Stimulated activated naive CD8-positive, alpha-beta T cell treated with anti-CD3 and anti-CD28 coated beads, Interleukin-15, Interleukin-2, amounts not matched to agents 100 U/mL and 50 U/mL, for 24 hours (primary cell): ENCODE data around the gene SEMA6A.
A peak's percentile ranks its signal among the peaks of the same experiment; 100 is the strongest.

ENCODE experiments used
- ATAC-seq: fragments of 150-1000 bp; cut with Tn5 transposase; one replicate; pipeline ENCODE4 v1.10.0; 2021
- DNase-seq: peaks from one replicate; pipeline ENCODE4 v3.0.0; 2021

Gene SEMA6A

DNA sequence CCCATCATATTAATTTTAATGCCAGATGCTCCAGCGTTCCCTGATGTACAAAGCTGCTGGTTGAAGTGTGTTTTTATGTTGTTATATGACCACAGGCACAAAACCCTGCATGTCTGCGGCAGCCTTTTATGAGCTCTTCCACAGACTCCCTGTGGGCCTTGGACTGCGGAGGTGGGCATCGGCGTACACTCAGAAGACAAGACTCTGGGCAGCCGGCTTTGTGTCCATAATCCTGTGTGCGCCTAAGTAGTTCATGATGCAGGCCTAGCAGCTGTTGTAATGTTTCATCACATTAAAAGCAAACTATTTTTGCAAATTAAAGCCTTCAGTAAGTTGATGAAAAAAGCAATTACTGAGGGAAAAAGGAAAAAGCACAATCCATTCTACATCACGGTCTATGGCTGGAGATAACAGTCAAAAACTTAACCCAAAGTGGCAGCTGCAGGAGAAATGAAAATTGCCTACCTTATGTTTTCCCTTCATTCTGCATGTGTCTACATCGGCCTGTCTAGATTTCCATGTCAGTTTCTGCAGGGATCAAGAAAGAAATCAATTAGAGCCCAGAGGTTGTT, 78.8 kb downstream of the SEMA6A start:
- no peak for ATAC-seq
- no peak for DNase-seq

DNA sequence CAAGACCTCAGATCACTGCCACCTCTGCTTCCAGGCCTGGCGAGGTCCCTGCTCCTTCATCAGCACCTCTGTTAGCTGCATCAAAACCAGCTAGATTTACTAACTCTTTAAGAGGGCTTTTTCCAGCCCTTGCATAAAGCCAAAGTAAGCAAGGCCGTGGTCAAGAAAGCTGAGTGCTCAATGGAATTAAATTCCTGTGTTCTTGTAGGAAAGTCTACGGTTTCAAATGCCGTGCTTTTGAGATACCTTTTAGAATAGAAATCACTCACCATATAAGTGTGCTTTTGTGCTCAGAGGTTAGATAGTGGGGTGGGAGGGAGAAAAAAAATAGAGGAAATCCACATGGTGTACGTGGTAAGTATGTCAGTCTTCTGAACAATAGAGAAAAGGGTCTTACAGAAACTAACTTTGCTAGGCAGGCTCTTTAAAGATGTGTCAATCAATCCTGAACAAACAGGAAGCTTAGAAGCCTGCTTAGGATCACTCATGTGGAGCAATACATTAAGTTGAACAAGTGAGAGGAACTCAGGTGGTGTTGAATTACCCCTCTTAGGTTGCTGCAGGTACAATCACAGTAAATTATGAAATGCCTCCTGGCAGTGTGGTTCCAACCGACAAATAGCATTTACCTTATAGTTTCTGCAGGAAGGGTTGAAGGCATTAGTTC, 79.7 kb downstream of the SEMA6A start:
- DNase-seq (no peak), ATAC-seq (no peak)

DNA sequence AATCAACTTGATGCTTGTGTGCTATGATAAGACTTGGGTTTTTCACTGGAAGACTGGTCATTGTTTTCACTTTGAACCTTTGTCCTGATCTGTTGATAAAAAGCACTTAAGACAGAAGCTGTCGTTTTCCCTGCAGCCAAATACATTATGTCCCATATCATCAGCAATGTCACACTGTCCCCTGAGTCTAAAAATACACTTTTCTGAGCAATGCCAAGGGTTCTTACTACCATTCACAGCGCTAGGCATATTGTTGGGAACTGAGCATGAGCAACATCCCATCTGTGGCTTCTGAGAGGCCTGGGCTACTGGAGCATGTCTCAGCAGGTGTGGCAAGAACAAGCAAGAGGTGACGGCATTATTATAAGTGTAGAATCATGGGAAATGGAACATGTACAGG, 81.8 kb downstream of the SEMA6A start:
- ATAC-seq (no peak), DNase-seq (no peak)

DNA sequence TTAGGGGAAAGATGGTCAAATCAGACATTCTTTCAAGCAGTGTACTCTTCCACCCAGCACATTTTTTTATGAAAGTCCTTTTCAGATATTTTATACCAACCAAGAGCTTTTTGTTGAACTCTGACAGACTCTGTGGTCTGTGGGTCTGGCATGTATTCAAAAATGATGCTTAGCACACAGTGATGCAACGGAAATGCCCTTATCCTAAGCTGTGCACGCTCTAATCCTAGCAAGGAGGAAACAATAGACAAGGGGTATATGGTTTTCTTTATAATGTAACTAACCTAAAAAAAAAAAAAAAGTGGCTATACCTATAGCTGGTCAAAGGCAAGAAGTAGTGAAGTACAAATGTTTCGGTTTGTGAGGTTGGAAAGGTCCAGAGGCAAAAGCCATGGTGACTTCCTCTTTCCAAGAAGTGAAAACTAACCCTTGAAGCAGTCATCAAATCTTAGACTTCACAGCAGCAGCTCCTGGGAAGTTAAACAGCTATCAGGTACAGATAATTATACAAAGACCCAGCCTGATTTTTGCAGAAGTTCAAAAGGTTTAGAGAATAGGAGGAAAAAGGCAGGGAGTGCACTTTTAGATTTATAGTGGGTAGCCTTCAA, 82.5 kb downstream of the SEMA6A start:
- ATAC-seq (peak; percentile 63), DNase-seq (peak; percentile 6)

DNA sequence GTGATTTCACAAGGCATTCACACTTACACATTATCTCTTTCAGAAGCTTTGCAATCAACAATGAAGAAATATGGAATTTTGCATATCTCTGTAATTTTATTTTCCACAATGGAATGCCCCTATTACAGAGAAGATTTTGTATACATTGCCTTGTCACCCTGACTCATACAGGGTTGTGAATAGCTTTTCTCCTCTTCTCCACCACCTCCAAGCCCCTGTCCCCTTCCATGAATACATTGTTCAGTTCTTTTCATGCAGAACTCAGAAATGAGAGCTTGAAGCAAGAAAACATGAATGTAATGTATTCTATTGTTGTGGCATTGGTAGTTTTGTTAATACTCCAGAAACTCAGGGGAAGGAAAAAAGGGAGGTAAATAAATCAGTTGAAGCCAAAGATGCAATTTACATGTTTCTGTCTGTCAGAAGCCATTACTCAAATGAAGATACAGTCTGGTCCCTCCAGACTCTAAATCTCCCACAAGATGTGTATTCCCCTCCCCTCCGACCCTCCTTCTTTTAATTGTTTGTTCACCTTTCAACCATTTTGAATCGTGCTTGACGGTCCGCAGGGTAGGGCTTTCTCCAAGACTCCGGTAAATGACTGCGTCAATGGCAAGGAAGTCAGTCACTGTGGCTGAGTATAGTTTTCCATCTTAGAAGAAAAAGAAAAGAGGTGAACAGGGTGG, 86.1 kb downstream of the SEMA6A start:
- ATAC-seq (no peak), DNase-seq (no peak)

DNA sequence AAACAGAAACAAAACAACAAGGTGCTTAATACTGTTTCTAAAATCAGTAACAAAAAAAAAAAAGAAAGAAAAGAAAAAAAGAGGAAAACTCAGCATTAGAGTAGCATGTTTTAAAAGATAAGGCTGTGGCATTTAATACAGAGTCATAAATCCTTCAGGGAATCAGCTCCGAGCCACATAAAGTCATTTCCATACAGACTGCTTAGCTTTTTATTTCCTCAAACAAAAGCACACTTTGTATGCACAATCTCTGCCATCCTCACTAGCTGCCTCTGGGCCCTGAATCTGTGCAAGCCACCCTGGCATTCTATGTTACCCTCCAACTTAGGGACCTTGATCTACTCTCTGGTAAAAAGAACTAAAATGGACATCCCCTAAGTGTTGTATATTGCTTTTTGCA, 87.6 kb downstream of the SEMA6A start:
- ATAC-seq (no peak), DNase-seq (no peak)

DNA sequence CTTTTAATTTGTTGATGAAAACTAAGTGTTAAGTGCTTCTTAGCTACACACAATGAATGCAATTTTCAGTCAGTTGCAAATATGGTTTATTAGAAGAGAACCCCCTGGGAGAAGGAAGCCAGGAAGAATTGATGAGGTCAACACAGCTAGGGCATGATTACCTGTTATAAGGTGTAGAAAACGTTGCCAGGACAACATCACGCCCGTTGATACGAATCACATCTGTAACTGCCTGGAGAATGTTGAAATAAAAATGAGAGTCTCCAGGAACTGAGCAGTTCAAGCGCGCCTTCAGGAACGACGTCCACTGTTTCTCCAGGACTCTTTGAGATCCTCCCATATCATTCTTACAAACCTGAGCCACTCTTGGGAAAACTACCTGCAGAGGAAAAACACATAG, 88.0 kb downstream of the SEMA6A start:
- ATAC-seq (no peak), DNase-seq (no peak)

DNA sequence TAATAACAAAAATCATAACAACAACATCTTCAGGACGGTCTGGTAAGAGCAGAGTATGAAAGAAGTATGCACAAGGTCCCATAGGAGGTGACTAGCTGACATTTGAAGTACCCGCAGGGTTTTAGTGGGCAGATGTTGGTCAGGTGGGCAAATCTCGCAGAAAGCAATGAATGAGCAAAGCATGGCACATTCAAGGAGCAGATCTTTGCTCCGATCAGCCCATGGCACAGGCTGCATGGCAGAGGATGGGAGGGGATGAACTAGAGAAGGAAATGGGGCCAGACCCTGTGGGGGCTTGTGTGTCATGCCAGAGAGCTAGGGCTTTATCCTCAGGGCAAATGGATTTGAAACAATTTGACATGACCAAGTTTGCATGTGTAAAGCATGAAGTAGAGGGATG, 90.0 kb downstream of the SEMA6A start:
- ATAC-seq (no peak), DNase-seq (no peak)

DNA sequence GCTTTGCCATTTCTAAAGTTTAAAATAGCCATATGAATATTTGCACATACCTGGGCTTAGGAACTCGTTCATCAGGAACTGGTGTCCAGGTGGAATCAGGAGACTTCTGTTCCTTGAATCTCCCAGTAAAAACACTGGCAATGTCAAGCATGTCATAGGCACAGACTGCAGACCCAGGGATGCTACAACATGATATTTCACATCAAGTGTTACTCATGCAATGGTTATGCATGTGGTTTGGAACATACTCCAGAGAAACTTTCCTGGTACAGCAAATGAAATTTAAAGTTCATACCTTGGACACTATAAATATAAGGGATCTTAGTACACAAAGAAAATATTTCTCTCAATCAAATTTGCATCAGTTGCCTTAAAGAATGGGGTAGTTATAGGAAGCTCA, 92.2 kb downstream of the SEMA6A start:
- ATAC-seq (no peak), DNase-seq (no peak)

DNA sequence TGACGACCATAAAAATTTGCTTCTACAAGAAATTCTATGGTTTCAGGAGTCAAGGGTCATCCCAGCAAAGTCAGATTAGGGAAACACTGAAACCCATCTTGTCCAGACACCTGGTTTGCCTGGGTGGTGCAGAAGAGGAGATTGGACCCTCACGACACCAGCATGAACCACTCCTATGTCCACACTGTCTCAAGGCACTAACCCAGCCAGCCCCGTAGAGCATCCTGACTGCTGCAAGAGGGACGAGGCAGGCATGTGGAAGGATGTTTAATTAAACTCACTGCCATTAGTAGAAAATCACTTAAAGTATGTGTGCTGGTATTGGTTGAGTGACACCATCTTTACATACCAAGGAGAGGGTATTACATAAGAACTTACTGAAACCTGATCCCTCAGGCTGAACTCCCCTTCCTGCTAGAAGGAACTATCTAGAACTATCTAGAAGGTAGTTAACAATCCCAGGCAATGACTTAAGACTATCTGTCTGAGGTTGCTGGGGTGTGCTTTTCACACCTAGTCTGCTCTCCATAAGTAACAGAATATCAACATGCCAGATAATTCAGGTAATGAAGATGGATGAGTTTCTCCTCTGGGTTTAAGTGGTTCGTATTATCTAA, 93.6 kb downstream of the SEMA6A start:
- DNase-seq (no peak), ATAC-seq (no peak)

DNA sequence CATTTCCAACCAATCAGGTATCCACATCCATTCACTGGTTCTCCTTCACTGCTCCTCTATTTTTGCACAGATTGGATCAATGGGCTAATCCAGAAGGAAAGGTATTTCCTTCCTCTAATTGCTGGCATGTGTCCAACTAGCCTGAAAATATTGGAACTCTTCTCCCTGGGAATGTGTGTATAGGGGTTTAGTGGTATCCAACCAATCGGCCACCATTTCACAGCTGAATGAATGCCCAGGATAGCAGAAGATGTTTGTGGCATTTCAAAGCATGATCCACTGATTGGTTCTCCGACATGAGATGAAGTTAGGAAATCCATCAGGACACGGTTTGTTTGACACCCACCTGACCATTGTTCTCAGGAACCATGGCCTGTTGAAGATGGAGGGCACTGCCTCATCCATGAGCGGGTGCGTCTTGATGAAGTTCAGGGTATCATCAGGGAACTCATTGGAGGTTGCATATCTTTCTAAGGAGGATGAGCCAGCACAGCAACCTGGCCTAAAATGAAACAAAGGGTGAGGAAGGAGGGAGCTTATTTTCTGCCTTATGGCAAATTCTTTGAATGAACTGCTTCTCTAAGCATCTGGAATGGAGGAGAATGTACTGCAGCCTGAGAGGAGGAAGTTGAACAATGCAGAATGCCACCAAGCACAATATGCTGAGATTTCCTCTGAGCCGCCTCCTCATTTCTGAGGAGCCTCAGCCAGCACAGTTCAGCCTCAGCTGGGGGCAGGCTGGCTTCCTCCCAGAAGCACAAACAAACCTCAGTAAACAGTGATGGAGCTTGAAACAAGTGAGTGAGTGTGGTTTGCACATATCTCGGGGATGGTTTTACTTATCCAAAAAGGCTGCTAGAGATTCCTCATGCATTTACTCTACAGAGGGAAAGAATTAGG, 94.6 kb downstream of the SEMA6A start:
- no peak for ATAC-seq
- DNase-seq, result no peak

DNA sequence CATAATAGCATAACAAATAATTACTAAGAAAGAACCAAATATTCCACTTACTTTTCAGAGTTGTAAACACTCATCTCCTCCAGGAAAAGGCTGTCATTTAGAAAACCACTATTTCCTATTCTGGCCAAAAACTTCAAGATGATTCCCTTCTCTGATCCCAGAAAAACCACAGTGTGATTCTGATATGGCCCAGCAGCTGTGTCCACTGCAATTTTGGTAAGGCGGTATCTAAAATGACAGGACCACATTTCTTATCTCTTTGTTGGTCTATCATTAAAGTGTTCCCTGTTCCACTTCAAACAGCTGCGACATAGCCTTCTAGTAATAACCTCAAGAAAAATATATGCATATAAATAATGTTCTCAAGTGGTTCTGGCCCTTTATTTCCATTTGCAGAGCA, 96.1 kb downstream of the SEMA6A start:
- no peak for DNase-seq

DNA sequence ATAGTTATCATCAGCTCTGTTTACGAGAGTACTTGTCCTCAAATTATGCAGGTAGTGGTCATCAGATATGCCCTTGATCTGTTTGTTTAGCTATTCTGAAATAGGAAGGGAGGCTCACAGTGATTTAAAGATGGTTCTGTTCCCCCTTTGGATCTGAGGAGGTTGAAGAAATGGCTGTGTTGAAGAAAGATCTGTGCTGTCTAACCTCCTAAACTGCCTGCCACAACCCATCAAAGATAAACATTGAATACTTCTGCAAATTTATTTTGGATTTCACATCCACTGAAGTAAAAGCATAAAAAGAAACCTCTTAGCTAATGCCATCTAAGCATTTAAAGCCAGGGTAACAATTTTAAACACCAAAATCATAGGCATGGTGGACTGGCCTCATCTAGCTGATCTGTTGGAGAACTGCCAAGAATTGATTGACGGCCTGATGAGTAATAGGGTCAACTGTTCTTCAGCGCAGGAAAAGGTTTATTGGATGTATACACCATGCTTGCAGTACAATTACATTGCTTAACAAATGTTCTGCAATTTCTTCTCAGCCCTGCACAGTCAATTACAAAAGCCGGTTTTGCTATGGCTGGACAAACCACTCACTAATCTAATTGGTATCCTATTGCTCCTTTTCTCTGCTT, 97.6 kb downstream of the SEMA6A start:
- no peak for DNase-seq
- no peak for ATAC-seq

More for the DNA sequence above, 96.1 kb downstream of the SEMA6A start:
- no peak for ATAC-seq

DNA sequence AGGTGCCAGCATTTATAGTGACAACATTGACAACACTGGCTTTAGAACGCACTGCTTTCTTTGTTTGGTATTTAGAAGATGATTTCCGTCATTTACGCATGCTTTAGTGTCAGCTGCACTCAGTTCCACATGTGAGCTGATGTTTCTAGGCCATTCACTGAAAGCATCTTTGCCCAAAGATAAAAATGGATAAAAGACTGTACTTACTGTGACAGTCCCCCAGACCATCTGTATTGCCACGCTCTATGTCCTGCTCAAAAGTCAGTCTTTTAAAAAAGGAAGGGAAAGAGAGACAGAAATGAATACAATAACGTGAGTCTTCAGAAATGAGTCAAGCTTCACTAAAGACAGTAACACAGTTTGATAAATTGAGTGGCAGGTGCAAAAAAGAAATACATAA, 99.3 kb downstream of the SEMA6A start:
- DNase-seq (no peak), ATAC-seq (no peak)

DNA sequence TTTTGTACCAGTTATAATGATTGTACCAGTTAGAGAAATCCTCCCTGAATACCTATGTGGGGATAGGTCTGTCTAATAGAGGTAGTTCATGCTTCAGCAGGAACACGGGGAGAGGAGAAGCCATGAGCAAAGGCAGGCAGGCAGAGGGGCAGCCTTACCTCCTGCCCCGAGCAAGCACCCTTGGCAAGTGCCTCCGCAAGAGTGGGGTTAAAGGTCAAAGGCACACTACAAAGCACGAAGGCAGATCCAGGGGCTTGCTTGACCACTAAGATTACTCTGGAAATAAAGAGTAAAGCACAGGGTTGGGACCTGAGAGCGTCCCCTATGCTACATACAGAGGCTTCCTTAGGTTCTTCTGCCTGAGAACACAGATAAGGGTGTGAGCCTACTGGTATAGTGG, 100.9 kb downstream of the SEMA6A start:
- no peak for ATAC-seq
- DNase-seq, result no peak

DNA sequence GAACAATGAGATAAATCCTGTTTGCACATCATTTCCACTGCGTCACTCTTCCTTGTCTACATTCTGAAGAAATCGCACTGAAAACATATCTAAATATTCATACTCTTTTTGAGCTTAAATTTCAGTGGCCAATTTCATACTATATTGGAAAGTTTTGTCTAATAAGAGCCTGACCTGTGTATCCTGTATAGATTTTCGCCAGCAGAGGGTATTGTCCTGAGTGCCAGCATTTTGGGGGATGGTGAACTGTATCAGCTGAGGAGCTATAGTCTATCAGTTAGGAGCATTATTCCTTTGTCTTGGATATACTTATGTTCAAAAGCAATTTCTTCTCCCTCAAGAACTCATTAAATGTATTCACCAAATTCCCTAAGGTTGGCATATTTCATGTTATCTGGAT, 102.3 kb downstream of the SEMA6A start:
- no peak for ATAC-seq
- no peak for DNase-seq

DNA sequence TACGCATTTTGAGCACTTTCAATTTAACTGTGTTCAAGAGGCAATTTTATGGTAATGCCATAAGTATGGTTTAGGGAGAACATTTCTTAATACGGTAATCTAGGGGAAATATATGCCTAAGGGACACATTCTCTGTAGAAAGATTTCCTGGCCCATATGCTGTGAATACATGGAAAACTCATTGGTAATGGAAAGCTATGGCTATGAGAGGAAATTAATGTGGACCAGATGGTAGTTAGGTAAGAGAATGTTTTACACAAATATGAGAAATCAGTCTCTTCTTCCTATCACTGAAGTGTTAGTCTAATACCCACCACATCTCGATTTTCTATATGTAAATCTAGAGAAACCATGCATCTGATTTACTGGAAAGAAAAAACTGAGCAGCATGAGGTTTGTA, 105.0 kb downstream of the SEMA6A start:
- DNase-seq (no peak), ATAC-seq (no peak)

DNA sequence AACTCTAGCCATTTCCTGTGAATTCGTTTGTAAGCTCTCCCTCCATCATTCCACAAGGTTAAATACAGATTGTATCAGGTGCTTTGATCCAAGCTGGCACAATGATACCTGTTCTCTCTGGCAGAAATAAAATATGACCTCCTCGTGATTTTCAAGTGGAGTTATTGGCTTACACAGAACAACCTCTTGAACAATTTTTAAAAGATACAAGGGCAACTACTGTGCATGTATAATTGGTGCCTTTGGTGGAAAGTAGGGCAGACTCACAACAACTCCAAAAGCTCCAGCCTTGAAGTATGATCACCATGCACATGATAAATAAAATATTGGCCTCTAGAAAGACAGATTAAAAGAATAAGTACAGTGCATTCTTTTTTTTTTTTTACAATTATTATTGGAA, 106.0 kb downstream of the SEMA6A start:
- ATAC-seq (no peak), DNase-seq (no peak)

DNA sequence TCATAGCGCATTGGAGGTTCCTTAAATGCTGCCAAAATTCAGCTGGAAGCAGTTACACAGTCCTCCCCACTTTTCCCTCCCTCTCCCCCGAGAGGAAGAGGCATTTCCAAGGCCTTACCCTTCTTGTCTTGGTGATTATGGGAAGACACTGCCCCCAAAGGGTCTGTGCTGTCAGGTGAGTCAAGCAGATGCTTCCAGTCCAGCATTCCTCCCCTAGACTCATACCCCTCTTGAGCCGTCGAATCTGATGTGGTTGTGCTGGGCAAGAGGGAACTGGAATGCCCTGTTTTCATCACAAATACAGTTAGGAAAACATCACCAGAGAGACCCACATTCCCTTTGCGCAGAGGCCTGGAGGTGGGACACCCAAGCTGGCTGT, 107.2 kb downstream of the SEMA6A start:
- DNase-seq (no peak), ATAC-seq (no peak)

DNA sequence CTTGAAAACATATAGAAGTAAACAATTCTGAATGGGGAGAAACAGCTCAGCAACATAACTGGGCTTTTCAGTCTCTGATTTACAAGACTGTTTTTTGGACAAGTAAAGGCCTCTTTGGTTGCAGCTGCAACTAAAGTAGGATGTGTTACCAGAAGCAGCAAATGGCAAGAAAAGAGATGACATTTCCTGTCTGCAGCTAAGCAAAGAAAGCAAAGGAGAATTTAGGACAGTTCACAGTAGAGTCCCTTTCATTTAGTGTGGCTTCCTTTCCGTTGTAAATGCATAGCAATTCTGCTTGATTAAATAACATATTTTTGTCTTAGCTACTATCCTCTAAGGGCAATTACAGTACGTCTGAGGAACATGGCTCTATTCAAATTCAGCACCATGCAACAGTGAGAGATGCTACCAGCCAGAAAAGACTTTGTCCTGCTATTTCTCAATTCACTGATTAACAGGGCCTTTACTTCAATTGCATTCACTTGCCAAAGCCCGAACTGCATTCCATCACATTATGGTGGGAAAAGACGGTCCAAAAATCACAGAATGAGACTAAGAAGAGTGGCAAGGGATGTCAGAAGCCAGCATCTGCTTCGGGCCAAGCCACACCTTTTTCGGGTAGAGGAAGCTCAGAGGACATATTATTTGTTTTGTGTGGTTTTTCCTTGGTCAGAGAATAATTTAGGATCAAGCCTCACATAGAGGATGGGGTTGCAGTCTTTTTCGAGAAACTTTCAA, 107.7 kb downstream of the SEMA6A start:
- DNase-seq, result no peak
- no peak for ATAC-seq

DNA sequence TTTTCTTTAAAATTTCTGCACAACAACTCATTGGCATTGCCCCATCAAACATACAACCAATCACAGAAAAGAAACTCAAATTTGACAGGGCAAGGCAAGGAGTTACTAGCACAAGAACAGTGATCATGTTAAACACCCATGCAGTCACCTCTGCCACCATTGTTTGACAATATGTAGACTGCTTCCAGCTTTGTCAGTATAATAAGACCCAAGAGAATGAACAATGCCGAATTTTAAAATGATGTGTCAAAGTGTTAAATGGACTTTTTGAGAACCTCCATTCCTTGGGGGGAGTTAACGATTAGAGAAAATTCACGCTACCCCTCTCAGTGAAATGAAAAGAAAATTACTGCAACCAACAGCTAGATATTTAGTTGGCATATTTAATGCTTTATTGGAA, 109.2 kb downstream of the SEMA6A start:
- no peak for DNase-seq
- no peak for ATAC-seq
